Epithelial cell of proximal tubule (primary cell): ENCODE results near the gene ASCC3. TPM values are rescaled to one million over a fixed set of nuclear protein-coding genes. Genes with fewer than 3 reads are reported as not detected.
A peak's percentile ranks its signal among the peaks of the same experiment; 100 is the strongest.

Experiments
- DNase-seq: peaks from one replicate; pipeline ENCODE4 v3.0.0-alpha.2; 2011; ENCODE audit warnings: low read depth
- H3K4me3 ChIP-seq: 2 replicates; pipeline ENCODE4 v1.5.1; 2011; ENCODE audit warnings: low read depth, mild to moderate bottlenecking, low read length
- total RNA-seq: library from RNA; depleted of rRNA; stranded (reverse); fragments of >200 nt; gene quantifications from 2 replicates; pipeline ENCODE4 v1.2.3, GENCODE V29; 2015
- TF ChIP-seq, protein P1 (sequence below): conservative IDR thresholded peaks from 2 replicates; pipeline ENCODE4 v1.5.1; 2012; ENCODE audit warnings: low read depth, mild to moderate bottlenecking, low read length

Gene ASCC3
- total RNA-seq, 1 donor from 2014 or later: 28.6 TPM

DNA sequence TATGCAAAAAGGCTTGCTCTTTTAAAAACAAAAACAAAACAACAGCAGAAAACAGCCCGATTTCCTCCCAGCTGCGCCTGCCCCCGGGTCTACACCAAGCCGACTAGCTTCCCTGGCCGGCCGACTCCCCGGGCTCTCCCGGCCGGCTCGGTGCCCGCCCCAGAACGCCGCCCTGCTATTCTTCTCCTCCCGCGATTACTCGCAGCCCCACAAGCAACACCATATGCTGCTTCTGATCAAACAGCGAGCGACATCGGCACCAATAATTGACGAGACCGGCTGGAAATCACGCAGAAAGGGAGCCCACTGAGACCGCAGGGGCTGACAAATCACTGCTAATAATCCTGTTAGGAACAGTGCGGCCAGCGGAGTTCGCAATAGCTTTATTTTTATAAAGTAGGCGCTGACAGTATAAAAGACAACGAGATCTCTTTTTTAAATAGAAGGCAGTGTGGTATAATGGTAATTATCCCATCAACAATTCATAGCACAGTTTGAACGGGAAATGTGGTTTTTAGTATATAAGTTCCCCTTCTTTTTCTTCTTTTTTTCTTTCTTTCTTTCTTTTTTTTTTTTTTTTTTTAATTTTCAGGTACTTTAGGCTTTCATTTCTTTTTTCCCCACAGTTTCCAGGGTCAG lies 419.7 kb downstream of the ASCC3 start:
- peak overlapping the region; percentile 69 for H3K4me3 ChIP-seq
- no peak for DNase-seq
- TF ChIP-seq, protein P1, sequence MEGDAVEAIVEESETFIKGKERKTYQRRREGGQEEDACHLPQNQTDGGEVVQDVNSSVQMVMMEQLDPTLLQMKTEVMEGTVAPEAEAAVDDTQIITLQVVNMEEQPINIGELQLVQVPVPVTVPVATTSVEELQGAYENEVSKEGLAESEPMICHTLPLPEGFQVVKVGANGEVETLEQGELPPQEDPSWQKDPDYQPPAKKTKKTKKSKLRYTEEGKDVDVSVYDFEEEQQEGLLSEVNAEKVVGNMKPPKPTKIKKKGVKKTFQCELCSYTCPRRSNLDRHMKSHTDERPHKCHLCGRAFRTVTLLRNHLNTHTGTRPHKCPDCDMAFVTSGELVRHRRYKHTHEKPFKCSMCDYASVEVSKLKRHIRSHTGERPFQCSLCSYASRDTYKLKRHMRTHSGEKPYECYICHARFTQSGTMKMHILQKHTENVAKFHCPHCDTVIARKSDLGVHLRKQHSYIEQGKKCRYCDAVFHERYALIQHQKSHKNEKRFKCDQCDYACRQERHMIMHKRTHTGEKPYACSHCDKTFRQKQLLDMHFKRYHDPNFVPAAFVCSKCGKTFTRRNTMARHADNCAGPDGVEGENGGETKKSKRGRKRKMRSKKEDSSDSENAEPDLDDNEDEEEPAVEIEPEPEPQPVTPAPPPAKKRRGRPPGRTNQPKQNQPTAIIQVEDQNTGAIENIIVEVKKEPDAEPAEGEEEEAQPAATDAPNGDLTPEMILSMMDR: no peak

DNA sequence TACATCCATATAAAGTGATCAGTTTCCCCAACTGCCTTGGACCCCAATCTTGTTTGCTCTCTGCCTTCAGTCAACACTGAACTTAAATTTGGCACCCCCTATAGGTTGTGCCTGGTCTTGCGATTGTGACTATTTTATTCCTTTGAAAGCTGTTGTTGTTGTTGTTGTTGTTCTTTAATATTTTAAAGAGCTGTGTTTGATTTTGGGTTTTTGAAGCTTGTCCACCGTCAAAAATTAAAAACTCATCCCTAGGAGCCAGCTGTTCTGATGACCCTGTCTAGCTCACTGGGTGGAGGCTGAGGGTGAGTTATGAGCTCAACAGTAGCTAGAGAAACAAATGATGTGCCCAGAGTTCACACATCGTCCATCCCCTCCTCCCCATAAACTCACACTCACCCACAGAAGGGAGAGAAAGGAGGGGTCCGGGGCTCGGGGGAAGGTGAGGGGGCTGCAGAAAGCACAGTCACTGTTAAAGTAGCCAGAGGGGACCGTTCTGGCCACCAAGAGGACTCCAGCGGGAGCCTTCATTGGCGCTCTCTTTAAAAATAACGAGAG lies 420.4 kb downstream of the ASCC3 start:
- DNase-seq: no peak
- TF ChIP-seq, protein P1: peak; percentile 74

DNA sequence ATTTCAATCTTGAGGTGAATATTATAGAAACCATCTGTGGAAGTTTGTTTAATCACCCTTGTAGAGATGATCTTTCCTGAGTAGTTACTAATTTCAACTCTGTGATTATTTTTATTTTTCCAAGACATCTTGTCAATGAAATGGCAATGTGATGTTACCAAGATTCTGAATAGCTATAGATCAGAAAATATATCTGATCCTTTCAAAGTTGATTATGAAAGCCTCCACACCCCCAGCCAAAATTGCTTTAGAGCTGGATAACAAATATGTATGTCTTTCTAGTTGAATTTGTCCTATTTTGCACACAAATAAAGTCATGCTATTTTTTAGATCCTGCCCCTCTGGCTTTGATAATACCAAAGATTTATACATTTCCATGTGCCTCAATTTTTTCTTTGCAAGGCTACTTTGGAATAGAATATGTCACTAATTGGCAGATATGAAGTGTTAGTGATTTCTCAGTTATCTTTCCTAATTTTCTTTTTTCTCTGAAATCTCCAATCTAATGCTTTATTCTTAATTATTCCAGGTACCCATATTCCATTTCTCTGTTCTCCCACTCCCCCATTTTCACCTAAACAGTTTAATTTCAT lies 421.4 kb downstream of the ASCC3 start:
- TF ChIP-seq, protein P1: no peak
- peak overlapping the region; percentile 69 for H3K4me3 ChIP-seq

More for the DNA sequence above, 420.4 kb downstream of the ASCC3 start:
- peak overlapping the region; percentile 69 for H3K4me3 ChIP-seq

GRCh38 chr6:100458841-100459591 lies 422.1 kb downstream of the ASCC3 start:
- DNase-seq: no peak
- peak overlapping the region; percentile 69 for H3K4me3 ChIP-seq
- TF ChIP-seq, protein P1: no peak

More for the DNA sequence above, 421.4 kb downstream of the ASCC3 start:
- no peak for DNase-seq
